Gastrocnemius medialis (tissue), 4 donors: ENCODE results near the gene ANKRD49.

ENCODE experiments used
- CTCF ChIP-seq, 5 experiments: fragments of 450-650 bp in 3 of 5; fragments of 200-600 bp in 2 of 5; sonication (generic) in 2 of 5; IDR thresholded peaks in 4 of 5; conservative IDR thresholded peaks in 1 of 5; 1 replicate in 4 of 5; 2 replicates in 1 of 5; pipeline ENCODE4 v1.5.1; 2016 to 2019; ENCODE audit warnings: antibody characterized with exemption in 5 of 5, mild to moderate bottlenecking in 3 of 5, moderate library complexity in 3 of 5
- POLR2A ChIP-seq, 2 donors: fragments of 450-650 bp; IDR thresholded peaks; one replicate each; pipeline ENCODE4 v1.6.1; 2017; ENCODE audit warnings: antibody characterized with exemption in 2 of 2, mild to moderate bottlenecking in 2 of 2, moderate library complexity in 2 of 2

DNA sequence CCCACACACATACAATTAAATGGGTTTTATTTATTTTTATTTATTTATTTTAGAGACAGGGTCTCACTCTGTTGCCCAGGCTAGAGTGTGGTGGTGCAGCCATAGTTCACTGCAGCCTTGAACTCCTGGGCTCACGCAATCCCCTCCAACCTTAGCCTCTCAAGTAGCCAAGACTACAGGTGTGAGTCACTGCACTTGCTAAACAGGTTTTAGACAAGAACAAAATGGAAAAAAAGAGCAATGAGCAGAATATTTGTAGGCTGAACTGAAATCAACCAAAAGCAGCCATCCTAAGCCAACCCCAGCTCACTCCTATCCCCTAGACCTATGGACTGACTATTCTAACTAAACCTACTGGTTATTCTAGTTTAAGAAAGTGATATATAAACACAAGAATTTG is 37.9 kb upstream of the ANKRD49 start:
- TF ChIP-seq CTCF (IDR thresholded peaks at IDR 0.05 in 4 of 5, conservative IDR thresholded peaks at IDR 0.05 in 1 of 5) (no peak), POLR2A (IDR thresholded peaks at IDR 0.05) (no peak)
